GM23248 (cell line): ENCODE data around the gene ZNF207.

Source experiments
- EZH2 ChIP-seq: fragments of 200-600 bp; sonication (generic); IDR thresholded peaks from 2 replicates; pipeline ENCODE4 v1.6.1; 2018; ENCODE audit warnings: antibody characterized with exemption, mild to moderate bottlenecking; ENCODE audit not compliant: insufficient read depth, poor library complexity, severe bottlenecking
- EZH2phosphoT487 ChIP-seq: fragments of 200-600 bp; sonication (generic); IDR thresholded peaks from 2 replicates; pipeline ENCODE4 v1.6.1; 2018; ENCODE audit warnings: antibody characterized with exemption, moderate library complexity, mild to moderate bottlenecking, low read depth; ENCODE audit not compliant: insufficient read depth

- TF ChIP-seq EZH2phosphoT487, result no peak
- TF ChIP-seq EZH2, result no peak
Observed at GRCh38 chr17:32335046-32335445, 14.9 kb upstream of the ZNF207 start.
